Forelimb muscle (tissue), 1 donor: ENCODE measurements around the gene PLRG1. TPM values are rescaled to one million over a fixed set of nuclear protein-coding genes. Genes with fewer than 3 reads are reported as not detected.
"Not testable (repeated sequence)": the region's sequence is repeated elsewhere in the genome, so short reads cannot be mapped to it uniquely, and the experiment has no call there.

Source experiments
- DNase-seq: peaks from one replicate; pipeline ENCODE4 v3.0.0-alpha.2; 2013; ENCODE audit warnings: low read depth
- polyA plus RNA-seq: library from polyadenylated mRNA; unstranded; fragments of 120-200 nt; gene quantifications from one replicate; pipeline ENCODE4 v1.2.1, GENCODE V29; 2013; ENCODE audit not compliant: insufficient read length

PLRG1 gene
- 54.9 TPM for polyA plus RNA-seq

DNA sequence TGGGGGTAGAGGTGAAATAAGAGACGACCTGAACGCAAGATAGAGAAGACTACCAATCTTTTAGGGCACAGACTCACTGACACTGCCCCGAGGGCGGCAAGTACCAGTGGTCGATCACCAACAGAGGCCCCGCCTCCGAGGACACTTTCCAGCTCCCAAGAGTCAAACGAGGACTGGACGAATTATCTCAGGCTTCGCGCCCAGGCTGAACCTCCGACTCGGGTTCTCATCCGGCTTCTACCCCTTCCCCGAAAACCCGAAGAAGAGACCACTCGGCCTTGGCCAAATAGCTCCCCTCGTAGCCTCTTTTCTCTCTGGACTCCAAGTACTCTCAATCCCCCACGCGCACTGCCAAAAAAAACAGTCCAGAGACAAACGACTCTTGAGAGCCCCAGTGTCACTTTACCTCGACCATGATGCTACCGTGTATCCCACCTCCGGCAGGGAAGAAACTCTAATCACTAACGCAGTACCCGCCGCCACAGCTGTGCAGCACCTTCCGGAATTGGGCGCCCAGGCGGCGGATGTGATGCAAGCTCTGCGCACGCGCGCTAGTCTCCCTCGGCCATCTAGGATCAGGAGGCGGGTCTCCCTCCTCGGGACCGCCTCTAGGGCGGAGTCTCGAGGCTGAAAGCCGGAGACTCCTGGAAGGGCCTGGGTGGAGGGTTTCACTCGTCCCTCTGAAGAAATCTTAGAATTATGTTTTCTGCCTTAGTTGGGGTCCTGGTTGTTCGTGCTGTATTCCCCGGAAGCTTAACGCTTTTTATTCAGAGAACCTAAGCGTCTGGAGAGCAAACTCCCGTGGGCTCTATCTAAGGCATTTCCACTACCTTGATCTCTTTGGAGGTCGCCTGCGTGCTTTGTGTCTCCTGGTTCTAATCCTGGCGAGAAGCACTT, at the start of gene PLRG1:
TSS of gene PLRG1 (minus strand) at position 507 of the 897 bp plus-strand sequence. CDS start at position 415, 92 bp downstream.
- peak; percentile 93 for DNase-seq

DNA sequence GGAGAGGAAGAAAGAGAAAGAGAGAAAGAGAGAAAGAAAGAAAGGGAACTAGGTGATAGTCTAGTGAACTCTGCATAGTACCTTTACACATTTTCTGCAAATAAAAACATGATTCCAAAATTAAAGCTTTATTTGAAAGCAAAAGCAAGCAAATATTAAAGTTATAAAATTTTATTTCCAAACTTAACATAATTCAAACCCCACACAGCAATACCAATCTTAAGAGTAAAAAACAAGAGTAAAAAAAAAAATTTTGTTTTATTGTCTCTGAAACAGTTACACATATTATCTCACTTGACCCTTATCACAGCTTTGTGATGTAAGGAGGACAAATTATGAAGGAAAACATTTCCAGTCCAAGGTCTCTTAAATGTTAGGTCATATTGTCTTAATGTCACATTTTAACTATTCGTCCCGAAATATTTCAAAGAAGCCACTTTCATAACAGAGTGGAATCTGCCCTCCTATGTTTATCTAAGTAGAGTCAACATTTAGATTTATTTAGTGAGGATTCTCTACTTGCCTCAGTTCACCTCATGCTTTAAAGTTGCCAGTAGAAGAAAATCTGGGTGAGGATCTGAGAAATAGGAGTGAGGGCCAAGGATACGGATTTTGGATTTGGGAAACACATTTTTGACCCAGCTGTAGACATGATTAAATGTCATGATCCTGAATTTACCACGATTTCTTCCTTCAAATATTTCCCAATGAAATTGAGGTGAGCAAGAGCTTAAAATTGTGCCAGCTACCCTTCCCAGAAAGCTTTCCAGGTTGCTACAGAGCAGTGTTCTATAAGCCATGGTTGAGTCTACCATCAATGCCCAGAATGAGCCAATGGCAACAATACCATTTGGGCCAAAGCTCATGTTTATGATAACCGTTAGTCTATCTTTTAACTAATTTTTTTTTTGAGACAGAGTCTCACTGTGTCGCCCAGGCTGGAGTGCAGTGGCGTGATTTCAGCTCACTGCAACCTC, 47.9 kb upstream of the PLRG1 start:
- DNase-seq, result no peak

DNA sequence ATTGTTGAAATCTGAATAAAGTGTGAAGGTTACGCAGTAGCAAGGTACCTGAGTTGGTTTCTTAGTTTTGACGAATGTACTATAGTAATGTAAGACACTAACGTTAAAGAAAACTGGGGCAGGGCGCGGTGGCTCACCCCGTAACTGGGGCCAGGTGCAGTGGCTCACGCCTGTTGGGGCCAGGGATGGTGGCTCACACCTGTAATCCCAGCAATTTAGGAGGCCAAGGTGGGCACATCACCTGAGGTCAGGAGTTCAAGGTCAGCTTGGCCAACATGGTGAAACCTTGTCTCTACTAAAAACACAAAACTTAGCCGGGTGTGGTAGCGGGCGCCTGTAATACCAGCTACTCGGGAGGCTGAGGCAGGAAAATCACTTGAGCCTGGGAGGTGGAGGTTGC, 47.1 kb upstream of the PLRG1 start:
- not testable (repeated sequence) for DNase-seq

DNA sequence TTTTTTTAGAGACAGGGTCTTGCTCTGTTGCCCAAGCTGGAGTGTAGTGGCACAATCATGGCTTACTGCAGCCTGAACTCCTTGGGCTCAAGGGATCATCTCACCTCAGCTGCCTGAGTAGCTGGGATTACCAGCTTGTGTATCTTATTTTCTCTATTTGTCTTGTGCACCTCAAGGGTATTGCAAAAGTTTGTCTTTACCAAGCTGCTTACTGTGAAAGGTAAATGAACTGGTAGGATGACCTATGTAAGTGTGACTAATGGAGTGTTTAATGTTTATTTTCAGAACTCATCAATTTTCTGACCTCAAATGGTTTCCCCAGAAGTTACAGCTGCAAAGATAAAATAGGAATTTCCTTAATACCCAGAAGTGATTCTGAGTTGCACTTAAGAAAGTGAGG, 45.6 kb upstream of the PLRG1 start:
- no peak for DNase-seq

DNA sequence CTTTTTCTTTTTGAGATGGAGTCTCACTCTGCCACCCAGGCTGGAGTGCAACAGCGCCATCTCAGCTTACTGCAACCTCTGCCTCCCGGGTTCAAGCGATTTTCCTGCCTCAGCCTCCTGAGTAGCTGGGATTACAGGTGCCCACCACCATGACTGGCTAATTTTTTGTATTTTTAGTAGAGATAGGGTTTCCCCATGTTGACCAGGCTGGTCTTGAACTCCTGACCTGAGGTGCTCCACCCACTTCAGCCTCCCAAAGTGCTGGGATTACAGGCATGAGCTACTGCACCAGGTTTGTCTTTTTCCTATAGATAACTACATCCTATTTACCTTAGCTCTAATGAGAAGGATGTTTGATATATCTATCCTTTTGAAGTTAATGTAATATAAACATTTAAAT, 44.1 kb upstream of the PLRG1 start:
- DNase-seq, result not testable (repeated sequence)

DNA sequence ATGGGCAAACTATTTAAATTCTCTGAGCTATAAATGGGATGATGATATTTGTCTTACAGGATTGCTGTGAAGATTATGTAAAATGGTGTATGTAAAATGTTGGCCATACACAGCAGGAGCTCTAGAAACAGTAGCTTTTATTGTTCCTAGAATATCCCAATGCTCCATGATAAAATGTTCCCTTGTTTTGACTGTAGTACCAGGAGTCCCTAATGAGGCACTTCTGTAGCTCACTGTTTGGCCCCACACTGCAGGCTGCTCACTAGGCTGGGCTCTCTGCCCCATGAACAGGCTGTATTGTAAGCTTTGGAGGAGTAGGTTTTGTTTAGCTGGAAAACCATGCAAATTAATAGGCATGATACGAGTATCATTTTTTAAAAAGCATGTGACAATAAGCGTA, 43.7 kb upstream of the PLRG1 start:
- no peak for DNase-seq

DNA sequence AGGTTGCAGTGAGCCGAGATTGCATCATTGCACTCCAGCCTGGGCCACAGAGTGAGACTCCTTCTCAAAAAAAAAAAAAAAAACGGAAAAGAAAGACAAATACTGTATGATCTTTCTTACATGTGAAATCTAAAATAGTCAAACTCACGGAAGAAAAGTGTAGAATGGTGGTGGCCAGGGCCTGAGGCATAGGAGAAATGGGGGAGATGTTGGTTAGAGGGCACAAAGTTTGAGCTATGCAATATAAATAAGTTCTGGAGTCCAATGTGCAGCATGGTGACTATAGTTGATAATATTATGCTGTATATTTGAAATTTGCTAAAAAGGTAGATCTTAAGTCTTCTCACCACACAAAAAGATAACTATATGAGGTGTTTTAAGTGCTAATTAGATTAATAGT, 41.7 kb upstream of the PLRG1 start:
- no peak for DNase-seq

DNA sequence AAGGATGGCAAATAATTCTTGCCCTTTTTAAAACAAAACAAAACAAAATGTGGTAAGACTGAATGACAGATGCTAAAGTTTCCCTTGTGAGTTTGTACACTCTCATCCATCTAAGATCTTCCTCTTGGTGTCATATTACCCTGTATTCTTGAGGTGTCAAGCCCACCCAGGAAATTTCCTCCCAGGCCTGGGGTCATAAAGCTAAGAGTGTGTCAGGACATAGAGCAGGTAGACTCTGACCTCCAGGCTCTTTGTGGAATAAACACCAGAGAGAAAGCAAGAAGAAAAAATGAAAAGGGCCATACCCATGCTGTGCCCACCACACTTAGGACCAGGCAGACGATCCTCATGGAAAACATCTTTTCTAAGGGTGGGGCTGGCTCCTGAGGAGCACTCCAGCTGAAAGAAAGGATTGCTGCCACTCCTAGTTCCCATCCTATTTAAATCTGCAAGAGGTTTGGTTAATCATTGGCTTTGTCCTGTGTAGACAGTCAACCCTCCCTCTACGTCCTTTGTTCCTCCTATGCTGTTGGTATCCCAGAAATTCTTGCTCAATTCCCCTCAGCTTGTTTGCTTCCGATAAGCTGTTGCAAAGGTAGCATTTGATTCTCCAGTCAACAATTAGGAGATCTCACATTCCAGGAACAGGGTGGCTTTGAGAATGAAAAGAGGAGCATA, 40.3 kb upstream of the PLRG1 start, which contains the start of gene FGA:
TSS of gene FGA (minus strand) at position 414 of the 678 bp plus-strand sequence. CDS start at position 359, 55 bp downstream.
- no peak for DNase-seq

DNA sequence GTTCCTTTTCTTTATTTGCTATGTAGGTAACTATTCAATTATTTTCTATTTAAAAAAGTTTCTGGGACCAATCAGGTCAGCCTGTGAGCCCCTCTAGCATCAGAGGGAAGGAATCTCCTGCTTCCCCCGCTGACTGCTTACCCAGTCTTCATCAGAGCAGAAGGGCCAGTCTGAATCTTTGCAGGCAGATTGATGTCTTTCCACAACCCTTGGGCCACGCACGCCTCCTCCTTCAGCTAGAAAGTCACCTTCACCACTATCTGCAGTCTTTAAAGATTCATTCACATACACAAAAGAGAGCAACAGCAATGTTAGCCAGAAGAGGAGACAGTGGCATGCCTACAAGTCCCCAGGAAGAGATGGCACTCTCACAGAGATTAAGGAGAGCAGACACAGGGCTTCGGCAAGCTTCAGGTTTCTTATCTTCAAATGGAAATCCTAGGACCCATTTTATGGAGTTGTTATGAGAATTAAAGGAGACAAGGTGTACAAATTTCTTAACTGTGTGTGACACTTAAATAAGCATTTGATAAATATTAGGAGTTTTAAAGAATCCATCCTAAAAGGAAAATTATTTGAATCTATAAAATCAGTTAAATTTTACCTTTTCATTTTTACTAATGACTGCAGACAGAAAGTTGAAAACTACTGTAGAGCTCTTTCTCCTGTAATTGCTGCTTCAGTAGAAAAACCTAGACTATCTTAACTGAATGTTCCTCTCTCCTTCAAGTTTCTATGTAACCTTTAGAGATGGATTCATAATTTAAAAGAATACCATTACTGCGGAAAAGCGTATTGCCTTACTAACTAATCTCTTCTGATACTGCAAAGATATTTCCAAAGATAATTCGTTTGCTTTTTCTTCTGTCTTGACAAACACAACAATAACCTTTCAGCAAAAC, 39.3 kb upstream of the PLRG1 start:
- DNase-seq, result no peak

DNA sequence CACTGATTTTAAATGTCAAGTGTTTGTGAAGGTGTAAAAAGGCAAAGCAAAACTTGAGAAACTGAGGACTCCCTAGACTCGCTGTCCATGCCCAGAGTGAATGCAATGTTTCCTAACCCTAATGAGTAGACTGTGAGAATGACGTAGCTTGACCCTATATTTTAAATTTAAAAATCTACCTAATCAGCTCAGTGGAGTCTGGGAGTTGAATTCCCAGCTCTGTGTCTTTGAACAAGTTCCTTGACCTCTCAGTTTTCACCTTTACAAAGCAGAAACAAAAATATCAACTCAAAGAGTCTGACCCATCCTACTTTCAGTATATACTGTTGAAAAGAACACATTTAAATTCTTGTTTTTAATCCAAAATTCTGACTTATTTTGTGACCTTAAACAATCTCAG, 38.0 kb upstream of the PLRG1 start:
- DNase-seq, result no peak

DNA sequence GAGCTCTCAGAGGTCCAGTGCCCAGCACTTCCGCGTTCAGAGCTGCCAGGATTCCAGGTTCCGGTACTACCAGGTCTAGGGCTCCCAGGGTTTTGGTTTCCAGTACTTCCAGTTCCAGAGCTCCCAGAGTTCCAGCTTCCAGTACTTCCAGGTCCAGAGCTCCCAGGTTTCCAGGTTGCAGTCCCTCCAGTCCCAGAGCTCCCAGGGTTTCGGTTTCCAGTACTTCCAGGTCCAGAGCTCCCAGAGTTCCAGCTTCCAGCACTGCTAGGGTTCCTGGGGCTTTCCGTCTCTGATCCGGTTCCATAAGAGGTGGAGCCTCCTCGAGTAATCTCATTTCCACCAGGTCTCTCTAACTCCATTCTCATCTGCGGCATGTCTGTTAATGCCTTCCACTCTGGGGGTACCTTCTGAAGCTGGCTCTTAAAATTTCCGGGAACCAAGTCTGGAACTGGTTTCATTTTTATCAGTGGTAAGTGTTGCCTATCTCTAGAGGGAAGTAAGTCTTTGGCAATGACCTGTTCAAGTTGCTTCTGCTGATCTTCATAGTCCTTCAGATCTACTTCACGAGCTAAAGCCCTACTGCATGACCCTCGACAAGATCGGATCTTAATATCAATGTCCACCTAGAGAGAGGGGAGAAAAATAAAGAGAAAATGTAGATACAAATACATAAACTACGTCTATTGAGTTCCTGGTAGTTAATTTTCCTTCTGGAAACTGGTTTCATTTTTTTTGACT, 36.3 kb upstream of the PLRG1 start:
- DNase-seq, result no peak

DNA sequence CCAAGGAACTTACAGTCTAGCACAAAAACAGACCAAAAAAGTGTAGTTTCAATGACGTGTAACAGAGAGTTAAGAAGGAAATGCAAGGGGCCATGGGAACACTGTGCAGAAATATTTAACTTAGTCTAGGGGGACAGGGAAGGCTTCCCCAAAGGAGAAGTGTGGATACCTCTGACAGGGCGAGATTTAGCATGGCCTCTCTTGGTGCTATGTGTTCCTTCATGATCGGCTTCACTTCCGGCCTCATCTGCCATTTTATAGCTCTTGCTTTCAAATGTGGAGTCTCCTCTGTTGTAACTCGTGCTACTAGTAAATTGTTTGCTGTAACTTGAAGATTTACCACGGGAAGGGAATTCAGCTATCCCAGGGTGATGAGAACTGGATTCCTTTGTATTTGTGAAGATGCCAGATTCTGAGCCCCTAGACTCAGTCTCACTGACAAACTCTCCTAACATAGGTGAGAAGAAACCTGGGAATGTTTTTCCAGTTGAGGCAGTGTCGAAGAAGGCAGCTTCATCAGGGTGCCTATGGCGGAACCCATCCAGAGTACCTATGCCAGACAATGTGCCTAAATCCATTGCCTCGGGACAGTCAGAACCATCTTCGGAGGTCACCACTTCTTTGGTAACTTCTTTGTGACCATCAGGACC, 35.3 kb upstream of the PLRG1 start:
- no peak for DNase-seq

DNA sequence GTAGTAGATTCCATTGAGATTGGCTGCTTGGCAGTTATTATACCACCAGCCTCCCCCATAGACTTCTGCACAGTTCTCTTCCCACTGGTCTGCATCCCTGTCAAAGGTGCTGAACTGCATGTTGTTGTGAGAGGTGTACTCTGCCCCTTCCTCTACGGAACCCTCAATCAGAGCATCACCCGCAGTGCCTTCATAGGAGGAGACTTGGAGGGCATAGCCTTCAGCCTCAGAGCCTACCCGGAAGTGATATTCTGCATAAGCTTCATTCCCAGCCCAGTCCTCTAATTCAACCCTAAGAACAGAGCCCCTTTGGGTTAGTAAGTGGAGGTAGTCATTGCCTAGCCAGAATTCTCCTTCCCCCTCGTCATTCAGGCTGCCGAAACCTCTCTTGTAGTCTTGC, 34.1 kb upstream of the PLRG1 start:
- DNase-seq, result no peak

DNA sequence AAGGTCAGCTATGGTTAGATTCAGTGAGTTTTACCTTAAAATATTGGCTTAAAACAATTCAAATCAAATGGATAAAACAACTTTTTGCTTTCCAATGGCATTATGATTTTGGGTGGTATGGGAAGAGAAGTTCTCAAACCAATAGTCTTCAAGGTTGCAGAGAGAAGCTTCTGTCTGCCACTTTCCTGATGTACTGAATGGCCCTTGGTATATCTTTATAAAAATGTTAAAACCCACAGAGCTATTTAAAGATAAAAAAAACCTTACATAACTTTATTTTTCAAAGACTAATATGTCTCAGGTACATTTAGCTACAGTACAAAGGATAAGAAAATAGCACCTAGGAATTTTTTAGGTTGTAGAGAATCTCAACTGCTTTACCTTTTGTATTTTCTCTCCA, 33.5 kb upstream of the PLRG1 start:
- no peak for DNase-seq

DNA sequence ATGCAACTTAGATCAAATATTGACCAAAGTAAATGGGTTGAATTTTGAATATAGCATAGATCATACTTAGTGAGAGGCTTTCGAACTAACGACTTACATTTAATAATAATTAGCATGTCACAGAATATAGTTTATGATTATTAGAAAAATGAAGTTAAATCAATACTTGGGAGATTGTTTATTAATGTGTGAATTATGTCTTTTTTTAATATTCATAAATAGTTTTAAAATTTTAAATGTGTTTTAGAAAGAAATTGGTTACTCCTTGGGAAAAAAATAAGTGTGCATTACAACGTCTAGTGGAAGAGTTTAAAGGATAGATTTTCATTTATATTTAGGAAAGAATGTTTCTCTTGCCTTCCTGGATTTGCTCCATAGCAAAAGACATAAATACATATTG, 33.0 kb upstream of the PLRG1 start:
- DNase-seq, result no peak

DNA sequence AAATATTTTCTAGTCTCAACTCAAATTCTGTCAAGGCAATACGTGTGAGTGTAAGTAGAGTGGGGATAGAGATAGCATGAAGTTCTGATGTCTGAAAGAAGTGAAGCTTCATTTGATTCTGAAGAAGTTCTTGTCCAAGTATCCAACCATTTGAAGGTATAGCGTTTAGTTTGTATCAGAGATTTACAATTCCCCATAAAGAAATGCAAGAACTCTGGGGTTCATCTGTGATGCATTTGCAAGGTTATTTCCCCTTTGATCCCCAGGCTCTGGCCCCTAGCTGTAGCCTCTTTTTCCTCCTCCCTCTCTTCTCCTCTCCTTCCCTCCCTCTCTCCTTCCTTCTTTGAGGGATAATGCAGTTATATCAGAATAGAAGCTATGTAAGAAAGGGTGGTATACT, 32.5 kb upstream of the PLRG1 start:
- no peak for DNase-seq

DNA sequence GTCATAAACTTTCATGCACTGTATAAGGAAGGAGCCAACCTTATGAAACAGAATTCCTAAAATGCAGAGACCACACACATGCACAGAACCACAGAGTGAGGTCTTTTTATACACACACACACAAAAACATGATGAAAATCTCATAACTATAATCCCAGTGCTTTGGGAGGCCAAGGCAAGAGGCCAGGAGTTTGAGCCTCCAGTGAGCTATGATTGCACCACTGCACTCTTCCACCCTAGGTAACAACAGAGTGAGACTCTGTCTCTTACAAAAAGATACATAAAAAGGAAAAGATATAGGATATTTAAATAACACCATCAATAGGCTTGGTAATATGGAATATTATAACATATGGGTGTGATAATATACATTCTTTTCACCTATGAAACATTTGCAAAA, 29.7 kb upstream of the PLRG1 start:
- no peak for DNase-seq

DNA sequence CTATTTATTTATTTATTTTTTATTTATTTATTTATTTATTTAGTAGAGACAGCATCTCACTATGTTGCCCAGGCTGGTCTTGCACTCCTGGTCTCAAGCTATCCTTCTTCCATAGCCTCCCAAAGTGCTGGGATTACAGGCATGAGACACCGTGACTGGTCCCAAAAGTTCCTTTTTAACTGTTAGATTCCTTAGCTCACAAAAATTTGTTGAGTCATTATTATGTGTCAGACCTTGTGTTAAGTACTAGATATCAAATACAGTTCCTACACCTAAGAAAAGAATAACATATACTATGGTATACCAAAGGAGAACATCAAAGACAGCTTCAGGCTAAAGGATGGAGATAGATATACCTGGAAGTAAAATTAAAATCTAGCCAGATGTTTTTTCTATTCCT, 28.7 kb upstream of the PLRG1 start:
- no peak for DNase-seq

DNA sequence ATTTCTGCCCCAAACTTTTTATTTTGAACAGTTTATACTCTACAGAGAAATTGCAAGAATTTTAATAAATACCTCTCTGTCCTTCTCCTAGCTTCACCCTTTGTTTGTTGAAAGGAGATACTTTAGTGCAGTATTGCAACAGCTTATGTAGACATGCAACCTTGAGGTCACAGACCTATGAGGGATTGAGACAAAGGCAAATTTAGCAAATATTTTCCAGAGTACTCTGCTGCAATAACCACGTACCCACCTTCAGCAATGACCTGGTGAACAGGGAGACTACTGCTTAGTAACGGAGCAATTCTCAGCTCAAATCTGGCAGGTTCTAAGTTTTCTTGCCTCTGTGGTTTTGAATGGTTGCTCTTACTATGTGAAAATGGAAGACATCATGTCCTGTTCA, 27.1 kb upstream of the PLRG1 start:
- DNase-seq, result no peak

DNA sequence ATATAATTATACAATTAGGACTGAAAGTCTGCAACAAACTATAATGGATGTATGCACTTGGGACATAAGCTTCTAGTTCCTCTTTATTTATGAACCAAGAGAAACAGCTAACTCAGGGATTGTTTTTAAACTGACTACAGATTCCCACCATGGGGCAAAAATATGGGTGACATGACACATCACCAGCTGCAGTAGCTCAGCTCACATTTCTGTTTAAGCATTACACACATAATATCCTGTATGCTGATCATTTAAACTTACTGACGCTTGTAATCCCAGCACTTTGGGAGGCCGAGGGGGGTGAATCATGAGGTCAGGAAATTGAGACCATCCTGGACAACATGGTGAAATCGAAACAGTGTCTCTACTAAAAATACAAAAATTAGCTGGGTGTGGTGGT, 24.1 kb upstream of the PLRG1 start:
- no peak for DNase-seq
